HG03097 (cell line): Measurements from ENCODE around the gene ARSH.
A peak's percentile ranks its signal among the peaks of the same experiment; 100 is the strongest.
"Not testable (repeated sequence)": the region's sequence is repeated elsewhere in the genome, so short reads cannot be mapped to it uniquely, and the experiment has no call there.

Source experiments
- ATAC-seq: cut with Tn5 transposase; IDR thresholded peaks from one replicate; pipeline ENCODE4 v1.9.1; 2021; ENCODE audit not compliant: unreplicated experiment, low FRiP score

The ARSH gene

GRCh38 chrX:3006495-3006894 is at the start of gene ARSH:
ARSH (plus strand) TSS chrX:3006546; CDS start chrX:3006613, 67 bp downstream.
- no peak for ATAC-seq

- no peak for ATAC-seq
Measured at GRCh38 chrX:2958199-2958598, 48.1 kb upstream of the ARSH start.

GRCh38 chrX:2960861-2961515 is 45.4 kb upstream of the ARSH start:
- no peak for ATAC-seq

GRCh38 chrX:2962381-2962780 is 44.0 kb upstream of the ARSH start:
- ATAC-seq: no peak

GRCh38 chrX:2963449-2963848 is 42.9 kb upstream of the ARSH start:
- not testable (repeated sequence) for ATAC-seq

- ATAC-seq: not testable (repeated sequence)
Measured at GRCh38 chrX:2963992-2964794, 42.2 kb upstream of the ARSH start.

GRCh38 chrX:2965965-2966364 is 40.4 kb upstream of the ARSH start:
- peak; percentile 61 for ATAC-seq

GRCh38 chrX:2967012-2967411 is 39.3 kb upstream of the ARSH start:
- ATAC-seq: no peak

- ATAC-seq: no peak
Measured at GRCh38 chrX:2967584-2967983, 38.8 kb upstream of the ARSH start.

GRCh38 chrX:2967998-2968909 is 38.1 kb upstream of the ARSH start:
- no peak for ATAC-seq

- ATAC-seq: no peak
Measured at GRCh38 chrX:2969021-2969420, 37.3 kb upstream of the ARSH start.

GRCh38 chrX:2972391-2972790 is 34.0 kb upstream of the ARSH start:
- ATAC-seq: no peak

GRCh38 chrX:2974961-2975360 is 31.4 kb upstream of the ARSH start:
- ATAC-seq: no peak

GRCh38 chrX:2978639-2979038 is 27.7 kb upstream of the ARSH start:
- not testable (repeated sequence) for ATAC-seq

GRCh38 chrX:2984342-2984741 is 22.0 kb upstream of the ARSH start:
- no peak for ATAC-seq

GRCh38 chrX:2989565-2989964 is 16.8 kb upstream of the ARSH start:
- no peak for ATAC-seq

- ATAC-seq: no peak
Measured at GRCh38 chrX:3010532-3010931, 4.2 kb downstream of the ARSH start.

GRCh38 chrX:3017492-3017891 is 11.1 kb downstream of the ARSH start:
- ATAC-seq: no peak

- ATAC-seq: no peak
Measured at GRCh38 chrX:3024176-3024575, 17.8 kb downstream of the ARSH start.

GRCh38 chrX:3026074-3026815 is 19.9 kb downstream of the ARSH start:
- ATAC-seq: no peak
